Gastrocnemius medialis (tissue), 4 donors: ENCODE measurements around the gene FGFR3. TPM values are rescaled to one million over a fixed set of nuclear protein-coding genes. Genes with fewer than 3 reads are reported as not detected.

Experiments
- ATAC-seq, 2 donors: fragments of 150-250 bp; one replicate each; pipeline ENCODE4 v1.9.1; 2016
- DNase-seq, 2 donors: peaks; one replicate each; pipeline ENCODE4 v3.0.0-alpha.2; 2019
- H3K27ac ChIP-seq, 4 donors: fragments of 200-600 bp; sonication (generic); 1 replicate in 1 of 4; 2 replicates in 3 of 4; pipeline ENCODE4 v1.5.1; 2016 to 2018; ENCODE audit warnings: mild to moderate bottlenecking in 2 of 4, moderate library complexity in 1 of 4
- H3K27me3 ChIP-seq, 3 donors: fragments of 200-600 bp; sonication (generic) in 2 of 3; 1 replicate in 1 of 3; 2 replicates in 2 of 3; pipeline versions ENCODE4 v1.5.1 to v1.6.0; 2016 to 2019; ENCODE audit warnings: mild to moderate bottlenecking in 1 of 3, moderate library complexity in 1 of 3
- H3K36me3 ChIP-seq, 2 donors: fragments of 200-600 bp; sonication (generic) in 1 of 2; one replicate each; pipeline ENCODE4 v1.5.1; 2017 to 2018
- H3K4me1 ChIP-seq, 2 donors: fragments of 200-600 bp; sonication (generic) in 1 of 2; one replicate each; pipeline ENCODE4 v1.5.1; 2016 to 2017; ENCODE audit warnings: mild to moderate bottlenecking in 2 of 2
- H3K4me3 ChIP-seq, 4 donors: fragments of 200-600 bp; sonication (generic) in 3 of 4; 1 replicate in 1 of 4; 2 replicates in 3 of 4; pipeline ENCODE4 v1.5.1; 2016 to 2019; ENCODE audit warnings: mild to moderate bottlenecking in 2 of 4
- H3K9me3 ChIP-seq, 3 donors: fragments of 200-600 bp; sonication (generic) in 2 of 3; 1 replicate in 1 of 3; 2 replicates in 2 of 3; pipeline ENCODE4 v1.5.1; 2016 to 2019
- CTCF ChIP-seq, 5 experiments: fragments of 450-650 bp in 3 of 5; fragments of 200-600 bp in 2 of 5; sonication (generic) in 2 of 5; IDR thresholded peaks in 4 of 5; conservative IDR thresholded peaks in 1 of 5; 1 replicate in 4 of 5; 2 replicates in 1 of 5; pipeline ENCODE4 v1.5.1; 2016 to 2019; ENCODE audit warnings: antibody characterized with exemption in 5 of 5, mild to moderate bottlenecking in 3 of 5, moderate library complexity in 3 of 5
- POLR2A ChIP-seq, 2 donors: fragments of 450-650 bp; IDR thresholded peaks; one replicate each; pipeline ENCODE4 v1.6.1; 2017; ENCODE audit warnings: antibody characterized with exemption in 2 of 2, mild to moderate bottlenecking in 2 of 2, moderate library complexity in 2 of 2
- in situ Hi-C, 4 donors: fragments of 200-750 bp; cut with MboI; loops; one replicate each; pipeline versions ENCODE4 v1.15.0 to v1.8.0; 2017; ENCODE audit warnings: low sequenced_read_pairs in 4 of 4
- intact Hi-C: fragments of 100-400 bp; cut with DNase I; formaldehyde crosslinking; loops from one replicate; pipeline ENCODE4 v1.15.1; 2023; ENCODE audit warnings: low total_unique reads
- total RNA-seq, 4 donors: library from RNA; depleted of rRNA; stranded (reverse); fragments of >200 nt; gene quantifications; one replicate each; pipeline versions ENCODE4 v1.1.0 to v1.2.3, GENCODE V29; 2016

The FGFR3 gene
- total RNA-seq, 4 donors from 2014 or later = 0.15 to 0.51 (median 0.18) TPM; not detected in 1

GRCh38 chr4:1807332-1807777, 14.3 kb downstream of the FGFR3 start:
- Histone ChIP-seq H3K27me3 (no peaks in the 10 kb centered on the region), H3K36me3 (no peaks in the 10 kb centered on the region), H3K4me3 (no peak overlapping the region), H3K4me1 (peaks cover 3 to 9% of the 10 kb centered on the region in 2 donors), H3K27ac (no peak overlapping the region), H3K9me3 (no peaks in the 10 kb centered on the region)
- intact Hi-C loops (no loop called here), in situ Hi-C loops (no loop called here)
- DNase-seq = no peak
- no peak for ATAC-seq
- TF ChIP-seq CTCF (IDR thresholded peaks at IDR 0.05 in 4 of 5, conservative IDR thresholded peaks at IDR 0.05 in 1 of 5) = no peak
- no peak for TF ChIP-seq POLR2A (IDR thresholded peaks at IDR 0.05)

- Histone ChIP-seq H3K4me3 (no peak overlapping the region), H3K4me1 (peaks cover 3 to 9% of the 10 kb centered on the region in 2 donors), H3K36me3 (peaks cover 0 to 4% of the 10 kb centered on the region in 2 donors), H3K27ac (no peak overlapping the region), H3K9me3 (no peaks in the 10 kb centered on the region), H3K27me3 (no peaks in the 10 kb centered on the region)
- in situ Hi-C loops = no loop called here
- ATAC-seq (peak; percentile 45 to 72), DNase-seq (no peak)
- intact Hi-C loops = no loop called here
- TF ChIP-seq CTCF (IDR thresholded peaks at IDR 0.05 in 4 of 5, conservative IDR thresholded peaks at IDR 0.05 in 1 of 5) (no peak), POLR2A (IDR thresholded peaks at IDR 0.05) (no peak)
Observed at GRCh38 chr4:1808396-1808795, 15.3 kb downstream of the FGFR3 start.

- no peak overlapping the region for H3K27ac ChIP-seq
- intact Hi-C loops (no loop called here), in situ Hi-C loops (no loop called here)
- H3K4me1 ChIP-seq = peaks cover 3 to 9% of the 10 kb centered on the region in 2 donors
- H3K4me3 ChIP-seq = no peak overlapping the region
- no peak for DNase-seq
- ATAC-seq = no peak
- no peaks in the 10 kb centered on the region for H3K27me3 ChIP-seq
- peaks cover 0 to 11% of the 10 kb centered on the region in 2 donors for H3K36me3 ChIP-seq
- TF ChIP-seq POLR2A (IDR thresholded peaks at IDR 0.05) = no peak
- no peak for TF ChIP-seq CTCF (IDR thresholded peaks at IDR 0.05 in 4 of 5, conservative IDR thresholded peaks at IDR 0.05 in 1 of 5)
- H3K9me3 ChIP-seq = no peaks in the 10 kb centered on the region
Observed at GRCh38 chr4:1808851-1809753, 16.0 kb downstream of the FGFR3 start.

GRCh38 chr4:1809754-1810502, 16.8 kb downstream of the FGFR3 start:
- no peaks in the 10 kb centered on the region for H3K27me3 ChIP-seq
- H3K36me3 ChIP-seq = peaks cover 0 to 19% of the 10 kb centered on the region in 2 donors
- no peaks in the 10 kb centered on the region for H3K9me3 ChIP-seq
- ATAC-seq (peak; percentile 30 to 60), DNase-seq (no peak)
- intact Hi-C loops (loop anchor here (2.0 to 10.0 kb wide), 2 partner anchors 63 to 85 kb away; no protein-coding TSS in a partner anchor), in situ Hi-C loops (no loop called here)
- peaks cover 3 to 9% of the 10 kb centered on the region in 2 donors for H3K4me1 ChIP-seq
- no peak overlapping the region for H3K4me3 ChIP-seq
- TF ChIP-seq POLR2A (IDR thresholded peaks at IDR 0.05) = no peak
- peak; percentile 38 to 76 (median 65) for TF ChIP-seq CTCF (IDR thresholded peaks at IDR 0.05 in 4 of 5, conservative IDR thresholded peaks at IDR 0.05 in 1 of 5)
- H3K27ac ChIP-seq = no peak overlapping the region
